ENCODE results near the gene SMAD4.
"Not testable (repeated sequence)": the region's sequence is repeated elsewhere in the genome, so short reads cannot be mapped to it uniquely, and the experiment has no call there.

SMAD4 gene

DNA sequence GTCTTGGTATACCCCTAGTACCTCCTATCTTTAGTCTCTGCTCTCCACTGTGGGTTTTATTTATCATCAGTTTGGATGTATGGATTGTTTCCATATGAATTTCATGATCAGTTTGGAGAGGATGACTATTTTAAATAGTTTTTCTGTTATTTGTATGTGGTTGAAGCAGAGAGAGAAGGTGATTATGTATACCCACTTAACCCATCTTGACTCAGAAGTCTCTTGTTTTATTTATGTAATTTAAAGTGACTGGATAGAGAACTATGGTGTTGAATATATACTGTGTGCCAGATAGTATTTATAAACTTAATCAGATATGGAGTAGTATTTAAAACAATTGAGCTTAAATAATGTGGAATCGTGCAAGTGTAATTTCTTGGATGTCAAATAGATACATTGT is 39.9 kb downstream of the SMAD4 start:
- FAIRE-seq (no peak), DNase-seq (ENCODE audit: low spot score) (no peak)

DNA sequence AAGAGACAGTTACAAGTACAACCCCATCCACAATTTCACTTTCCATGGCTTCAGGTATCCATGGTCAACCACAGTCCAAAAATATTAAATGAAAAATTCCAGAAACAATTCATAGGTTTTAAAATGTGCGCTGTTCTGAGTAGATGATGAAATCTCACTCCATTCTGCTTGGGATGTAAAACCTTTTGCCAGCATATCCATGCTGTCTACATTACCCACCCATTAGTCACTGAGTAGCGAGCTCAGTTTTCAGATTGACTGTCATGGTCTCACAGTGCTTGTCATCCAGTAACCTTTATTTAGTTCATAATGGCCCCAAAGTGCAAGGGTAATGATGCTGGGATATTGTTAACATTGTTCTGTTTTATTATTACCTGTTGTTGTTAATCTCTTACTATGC is 40.5 kb downstream of the SMAD4 start:
- DNase-seq (ENCODE audit: low spot score) (peak; percentile 15), FAIRE-seq (no peak)

DNA sequence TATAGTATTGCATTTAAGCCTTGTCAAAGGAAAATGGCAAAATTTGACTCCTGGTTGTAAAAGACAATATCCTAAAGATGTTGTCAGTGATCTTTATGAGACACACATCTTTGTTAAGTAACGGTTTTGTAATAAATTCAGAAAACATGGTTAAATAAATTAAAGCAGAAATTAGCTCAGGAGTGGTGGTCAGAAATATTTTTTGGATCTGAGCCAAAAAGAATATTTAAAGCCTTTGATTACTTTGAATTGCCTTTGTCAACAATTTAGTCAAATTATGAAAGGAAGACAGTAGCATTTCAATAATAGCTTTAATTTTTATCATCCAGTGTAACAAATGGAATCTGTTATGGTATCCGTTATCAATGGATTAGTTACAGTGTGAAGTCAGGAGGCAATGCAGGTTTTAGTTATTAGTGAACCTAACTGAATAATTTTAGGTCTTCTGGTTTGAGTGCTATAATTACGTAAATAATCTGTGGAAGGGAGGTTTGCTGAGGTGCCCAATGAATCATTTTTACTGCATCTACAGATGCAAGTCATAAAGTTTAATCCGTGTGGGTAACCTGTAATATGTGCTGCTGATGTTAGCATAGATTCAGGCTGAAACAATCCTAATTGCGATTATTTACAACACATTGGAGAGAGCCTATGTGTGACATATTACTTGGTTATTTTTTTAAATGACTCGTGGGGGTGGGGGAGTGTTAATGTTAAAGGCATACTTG is 42.7 kb downstream of the SMAD4 start:
- DNase-seq (ENCODE audit: low spot score): no peak
- FAIRE-seq: no peak

DNA sequence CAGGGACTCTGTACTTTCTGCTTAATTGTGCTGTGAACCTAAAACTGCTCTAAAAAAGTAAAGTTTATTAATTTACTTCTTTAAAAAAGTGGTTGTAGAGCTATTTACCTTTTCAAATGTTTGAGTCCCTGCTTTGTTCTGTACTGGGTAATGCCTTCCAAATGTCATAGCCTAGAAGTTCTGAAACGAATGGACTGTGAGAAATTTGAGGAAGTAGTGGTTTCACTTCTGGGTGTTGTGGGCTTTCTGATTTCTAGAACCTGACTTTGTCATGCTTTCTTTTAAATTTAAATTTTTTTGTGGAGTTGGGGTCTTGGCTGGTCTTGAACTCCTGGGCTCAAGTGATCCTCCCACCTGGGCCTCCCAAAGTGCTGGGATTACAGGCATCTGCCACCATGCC is 44.6 kb downstream of the SMAD4 start:
- DNase-seq (ENCODE audit: low spot score) (no peak), FAIRE-seq (no peak)

DNA sequence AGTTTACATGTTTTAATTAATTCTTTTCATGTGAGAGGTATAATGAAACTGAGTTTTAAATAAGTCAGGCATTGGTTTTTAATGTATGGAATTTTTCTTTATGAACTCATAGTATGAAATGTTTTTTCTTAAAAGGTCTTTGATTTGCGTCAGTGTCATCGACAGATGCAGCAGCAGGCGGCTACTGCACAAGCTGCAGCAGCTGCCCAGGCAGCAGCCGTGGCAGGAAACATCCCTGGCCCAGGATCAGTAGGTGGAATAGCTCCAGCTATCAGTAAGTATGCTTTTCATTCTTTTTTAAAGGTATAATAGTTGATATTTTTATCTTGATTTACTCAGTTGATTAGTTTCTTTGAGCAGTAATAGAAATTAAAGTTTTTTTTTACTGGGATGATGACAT is 46.5 kb downstream of the SMAD4 start:
- DNase-seq (ENCODE audit: low spot score) (no peak), FAIRE-seq (no peak)

DNA sequence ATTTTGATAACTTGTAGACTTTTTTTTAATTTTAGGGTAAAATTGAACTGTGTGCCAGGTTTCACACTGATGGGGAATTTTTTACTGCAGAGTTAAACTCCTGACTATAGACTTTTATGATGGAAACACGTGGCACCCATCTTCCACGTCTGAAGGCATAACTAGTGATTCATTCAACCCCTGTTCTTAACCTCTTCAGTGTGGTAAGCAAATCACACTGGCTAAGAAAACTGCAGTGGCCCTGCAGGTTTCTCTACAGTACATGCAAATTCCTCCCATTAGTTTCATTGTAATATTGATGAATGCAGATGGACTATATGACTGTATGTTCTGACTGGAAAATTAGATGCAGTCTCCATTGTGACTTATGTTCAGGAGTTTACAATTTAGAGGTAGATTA is 47.2 kb downstream of the SMAD4 start:
- FAIRE-seq (no peak), DNase-seq (ENCODE audit: low spot score) (no peak)

DNA sequence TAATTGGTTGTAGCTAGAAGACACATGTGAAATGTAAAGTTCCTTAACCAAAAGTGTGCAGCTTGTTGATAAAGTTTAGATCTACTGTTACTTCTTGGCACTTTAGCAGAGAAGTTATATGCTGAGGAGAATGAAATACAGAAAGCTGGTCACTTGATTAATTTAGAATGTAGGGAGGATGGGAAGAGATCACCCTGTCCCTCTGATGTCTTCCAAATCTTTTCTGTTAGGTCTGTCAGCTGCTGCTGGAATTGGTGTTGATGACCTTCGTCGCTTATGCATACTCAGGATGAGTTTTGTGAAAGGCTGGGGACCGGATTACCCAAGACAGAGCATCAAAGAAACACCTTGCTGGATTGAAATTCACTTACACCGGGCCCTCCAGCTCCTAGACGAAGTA is 48.0 kb downstream of the SMAD4 start:
- no peak for FAIRE-seq
- no peak for DNase-seq (ENCODE audit: low spot score)

DNA sequence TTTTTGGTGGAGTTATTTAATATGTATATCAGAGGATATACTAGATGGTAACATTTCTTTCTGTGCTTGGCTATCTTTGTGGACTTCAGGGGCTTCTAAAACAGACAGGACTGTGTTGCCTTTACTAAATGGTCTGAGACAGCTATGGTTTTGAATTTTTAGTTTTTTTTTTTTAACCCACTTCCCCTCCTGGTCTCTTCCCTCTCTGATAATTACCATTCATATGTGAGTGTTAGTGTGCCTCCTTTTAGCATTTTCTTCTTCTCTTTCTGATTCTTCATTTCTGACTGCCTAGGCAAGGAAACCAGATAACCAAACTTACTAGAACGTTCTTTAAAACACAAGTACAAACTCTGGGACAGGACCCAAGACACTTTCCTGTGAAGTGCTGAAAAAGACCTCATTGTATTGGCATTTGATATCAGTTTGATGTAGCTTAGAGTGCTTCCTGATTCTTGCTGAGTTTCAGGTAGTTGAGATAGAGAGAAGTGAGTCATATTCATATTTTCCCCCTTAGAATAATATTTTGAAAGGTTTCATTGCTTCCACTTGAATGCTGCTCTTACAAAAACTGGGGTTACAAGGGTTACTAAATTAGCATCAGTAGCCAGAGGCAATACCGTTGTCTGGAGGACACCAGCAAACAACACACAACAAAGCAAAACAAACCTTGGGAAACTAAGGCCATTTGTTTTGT is 52.7 kb downstream of the SMAD4 start:
- FAIRE-seq (no peak), DNase-seq (ENCODE audit: low spot score) (no peak)

DNA sequence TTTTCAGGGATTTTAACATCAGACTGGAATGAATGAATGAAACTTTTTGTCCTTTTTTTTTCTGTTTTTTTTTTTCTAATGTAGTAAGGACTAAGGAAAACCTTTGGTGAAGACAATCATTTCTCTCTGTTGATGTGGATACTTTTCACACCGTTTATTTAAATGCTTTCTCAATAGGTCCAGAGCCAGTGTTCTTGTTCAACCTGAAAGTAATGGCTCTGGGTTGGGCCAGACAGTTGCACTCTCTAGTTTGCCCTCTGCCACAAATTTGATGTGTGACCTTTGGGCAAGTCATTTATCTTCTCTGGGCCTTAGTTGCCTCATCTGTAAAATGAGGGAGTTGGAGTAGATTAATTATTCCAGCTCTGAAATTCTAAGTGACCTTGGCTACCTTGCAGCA is 53.4 kb downstream of the SMAD4 start:
- no peak for DNase-seq (ENCODE audit: low spot score)
- no peak for FAIRE-seq

DNA sequence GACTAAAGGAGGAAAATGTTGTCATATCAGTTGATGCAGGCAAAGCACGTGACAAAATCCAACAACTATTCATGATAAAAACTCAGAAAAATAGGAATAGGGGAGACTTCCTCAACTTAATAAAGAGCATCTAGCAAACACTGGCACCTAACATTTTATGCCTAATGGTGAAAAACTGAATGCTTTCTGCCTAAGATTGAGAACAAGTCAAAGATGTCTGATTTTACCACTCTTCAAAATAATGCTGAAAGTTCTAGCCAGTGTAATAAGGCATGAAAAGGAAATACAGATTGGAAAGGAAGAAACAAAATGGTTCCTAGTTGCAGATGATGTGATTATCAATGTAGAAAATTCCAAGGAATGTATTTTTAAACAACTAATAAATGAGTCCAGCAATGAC is 58.4 kb downstream of the SMAD4 start:
- DNase-seq (ENCODE audit: low spot score): no peak
- FAIRE-seq: no peak

DNA sequence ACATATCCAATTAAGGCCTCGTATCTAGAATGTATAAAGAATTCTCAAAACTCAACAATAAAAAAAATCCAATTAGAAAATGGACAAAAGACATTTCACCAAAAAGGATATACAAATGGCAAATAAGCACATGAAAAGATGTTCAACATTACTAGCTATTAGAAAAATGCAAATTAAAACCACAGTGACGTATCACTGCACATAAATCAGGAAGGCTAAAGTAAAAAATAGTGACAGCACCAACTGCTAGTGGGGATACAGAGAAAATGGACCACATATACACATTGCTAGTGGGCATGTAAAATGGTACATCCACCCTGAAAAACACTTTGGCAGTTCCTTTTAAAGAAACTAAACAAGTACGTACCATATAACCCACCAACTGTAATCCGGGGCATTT is 59.7 kb downstream of the SMAD4 start:
- FAIRE-seq (no peak), DNase-seq (ENCODE audit: low spot score) (no peak)

DNA sequence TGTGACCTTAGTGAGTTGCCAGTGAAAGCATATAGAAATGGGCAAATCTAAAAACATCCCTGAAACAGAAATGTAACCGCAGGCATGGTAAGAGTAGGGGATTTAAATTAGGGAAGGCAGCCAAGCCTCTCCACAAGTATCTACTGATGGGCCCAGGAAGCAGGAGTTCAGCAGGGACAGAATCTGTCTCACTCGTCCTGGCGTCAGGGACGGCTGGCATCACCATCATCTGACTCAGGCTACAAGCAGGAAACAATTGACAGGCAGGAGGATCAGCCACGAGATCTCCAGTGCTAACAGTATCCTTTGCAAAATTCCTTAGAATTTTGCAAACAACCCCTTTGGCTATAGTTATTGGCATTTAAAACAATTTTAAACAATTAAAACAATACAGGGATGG is 61.3 kb downstream of the SMAD4 start:
- DNase-seq (ENCODE audit: low spot score) (no peak), FAIRE-seq (no peak)

DNA sequence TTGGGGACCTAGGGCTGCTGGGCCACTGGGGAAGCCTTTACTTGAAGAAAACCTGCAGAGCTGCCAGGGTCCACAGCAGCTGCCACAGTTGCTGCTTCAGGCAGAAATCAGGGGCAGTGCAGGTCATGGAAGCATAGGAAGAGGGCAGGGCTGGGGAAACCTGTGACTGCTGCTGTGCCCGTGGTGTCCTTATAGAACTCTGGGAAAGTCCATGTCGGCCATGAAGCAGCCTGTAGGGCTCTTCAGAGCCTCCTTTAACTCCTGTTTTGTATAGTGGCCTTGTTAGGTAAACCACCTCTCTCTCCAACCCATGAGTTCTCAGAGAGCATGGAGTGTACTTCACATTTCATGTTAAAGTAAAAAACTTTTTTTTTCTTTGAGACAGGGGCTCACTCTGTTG is 62.1 kb downstream of the SMAD4 start:
- DNase-seq (ENCODE audit: low spot score): no peak
- FAIRE-seq: no peak

DNA sequence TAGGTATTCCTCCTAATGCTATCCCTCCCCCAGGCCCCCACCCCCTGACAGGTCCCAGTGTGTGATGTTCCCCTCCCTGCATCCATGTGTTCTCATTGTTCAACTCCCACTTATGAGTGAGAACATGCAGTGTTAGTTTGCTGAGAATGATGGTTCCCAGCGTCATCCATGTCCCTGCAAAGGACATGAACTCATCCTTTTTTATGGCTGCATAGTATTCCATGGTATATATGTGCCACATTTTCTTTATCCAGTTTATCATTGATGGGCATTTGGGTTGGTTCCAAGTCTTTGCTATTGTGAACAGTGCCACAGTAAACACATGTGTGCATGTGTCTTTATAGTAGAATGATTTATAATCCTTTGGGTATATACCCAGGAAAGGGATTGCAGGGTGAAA is 63.0 kb downstream of the SMAD4 start:
- DNase-seq (ENCODE audit: low spot score); FAIRE-seq: not testable (repeated sequence)

DNA sequence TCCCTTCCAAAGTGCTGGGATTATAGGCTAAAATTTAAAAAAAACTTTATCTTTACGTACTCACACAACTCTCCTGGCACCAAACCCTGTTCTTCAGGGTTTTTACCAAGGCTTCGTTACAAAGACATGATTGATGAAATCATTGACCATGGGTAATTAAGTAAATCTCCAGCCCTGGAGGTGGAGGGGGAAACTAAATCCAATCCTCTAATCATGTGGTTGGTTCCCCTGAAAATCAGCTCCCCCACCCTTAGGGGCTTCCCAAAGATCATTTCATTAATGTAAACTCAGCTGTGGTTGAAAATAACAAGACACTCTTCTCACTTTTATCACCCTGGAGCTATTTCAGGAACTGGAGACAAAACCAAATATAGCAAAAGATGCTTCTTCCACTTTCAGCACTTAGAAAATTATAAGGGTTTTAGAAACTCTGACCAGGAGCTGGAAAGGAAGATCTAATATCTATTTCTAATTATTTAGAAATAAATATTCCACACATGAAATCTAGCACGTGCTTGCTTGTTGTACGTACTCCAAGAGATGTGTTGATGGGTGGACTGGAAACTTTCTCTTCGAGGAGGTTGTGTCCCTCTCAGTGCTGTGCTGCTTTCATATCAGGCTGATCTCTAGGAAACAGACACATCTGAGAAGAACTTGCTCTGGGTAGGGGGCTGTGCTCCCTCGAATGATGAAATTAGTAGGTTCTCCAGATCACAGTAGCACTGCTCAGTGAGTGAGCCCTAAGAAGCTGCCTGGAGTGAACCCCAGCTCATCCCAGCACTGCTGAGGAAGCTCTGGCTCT is 67.2 kb downstream of the SMAD4 start:
- no peak for DNase-seq (ENCODE audit: low spot score)

DNA sequence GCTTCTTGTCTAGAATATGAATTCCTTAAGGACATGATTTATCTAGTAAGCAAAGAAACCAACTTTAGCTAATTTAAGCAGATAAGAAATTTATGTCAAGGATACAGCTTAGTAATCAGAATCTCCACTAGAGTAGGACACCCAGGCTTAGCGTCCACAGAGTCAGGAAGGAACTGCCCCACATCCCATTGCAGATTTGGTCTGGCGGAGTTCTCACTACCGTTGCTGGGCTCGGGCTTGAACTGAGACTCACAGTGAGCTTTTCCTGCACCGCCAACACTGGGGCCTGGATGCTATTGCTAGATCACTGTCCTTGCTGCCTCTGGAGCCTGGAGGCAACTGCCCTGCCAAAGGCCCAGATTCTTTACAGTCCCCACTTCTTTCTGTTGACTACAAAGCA is 68.1 kb downstream of the SMAD4 start:
- FAIRE-seq (no peak), DNase-seq (ENCODE audit: low spot score) (no peak)

More for the DNA sequence above, 67.2 kb downstream of the SMAD4 start:
- no peak for FAIRE-seq

DNA sequence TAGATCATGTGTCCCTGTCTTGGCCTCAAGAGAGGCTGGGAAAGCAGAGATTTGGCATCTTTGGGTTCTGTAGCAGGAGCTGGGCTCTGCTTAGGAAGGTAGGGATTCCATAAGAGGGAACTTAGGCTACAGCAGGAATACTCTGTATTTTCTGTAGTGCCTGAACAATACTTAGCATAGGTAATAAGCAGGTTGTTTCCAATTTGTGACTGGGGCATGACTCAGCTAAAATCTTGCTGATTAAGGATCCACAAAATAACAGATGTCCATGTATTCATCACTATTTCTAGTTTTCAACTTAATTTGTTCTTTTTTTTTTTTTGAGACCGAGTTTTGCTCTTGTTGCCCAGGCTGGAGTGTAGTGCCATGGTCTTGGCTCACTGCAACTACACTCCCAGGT is 68.5 kb downstream of the SMAD4 start:
- FAIRE-seq (no peak), DNase-seq (ENCODE audit: low spot score) (no peak)

DNA sequence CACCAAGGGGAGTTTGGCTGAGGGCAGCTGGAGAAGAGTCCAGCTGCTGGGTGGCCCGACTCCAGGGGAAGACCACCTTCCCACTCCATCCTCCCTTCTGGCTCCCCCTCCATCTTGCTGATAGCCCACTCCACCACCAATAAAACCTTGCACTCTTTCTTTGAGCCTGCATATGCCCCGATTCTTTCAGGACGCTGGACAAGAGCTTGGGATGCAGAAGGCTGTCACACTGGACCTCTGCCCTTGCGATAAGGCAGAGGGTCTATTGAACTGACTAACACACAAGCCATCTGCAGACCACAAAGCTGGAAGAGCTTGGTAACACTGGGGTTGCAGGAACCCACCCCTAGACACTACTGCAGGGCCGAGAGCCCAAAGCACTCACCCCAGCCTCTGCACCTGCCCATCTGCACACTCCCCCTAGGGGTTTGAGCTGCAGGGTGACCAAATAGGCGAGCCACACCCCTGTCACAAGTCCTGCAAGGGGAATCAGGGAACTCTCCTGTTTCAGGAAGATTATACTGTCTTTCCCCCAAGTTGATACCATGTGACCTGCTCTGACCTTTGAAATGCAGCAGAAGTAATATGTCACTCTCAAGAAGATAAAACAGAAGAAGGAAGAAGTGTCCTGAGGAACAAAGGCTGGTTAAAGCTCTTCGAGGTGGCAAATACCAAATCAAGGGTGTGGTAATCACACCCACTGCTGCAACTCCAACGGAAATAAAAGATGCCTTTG is 70.5 kb downstream of the SMAD4 start:
- FAIRE-seq (no peak), DNase-seq (ENCODE audit: low spot score) (no peak)

DNA sequence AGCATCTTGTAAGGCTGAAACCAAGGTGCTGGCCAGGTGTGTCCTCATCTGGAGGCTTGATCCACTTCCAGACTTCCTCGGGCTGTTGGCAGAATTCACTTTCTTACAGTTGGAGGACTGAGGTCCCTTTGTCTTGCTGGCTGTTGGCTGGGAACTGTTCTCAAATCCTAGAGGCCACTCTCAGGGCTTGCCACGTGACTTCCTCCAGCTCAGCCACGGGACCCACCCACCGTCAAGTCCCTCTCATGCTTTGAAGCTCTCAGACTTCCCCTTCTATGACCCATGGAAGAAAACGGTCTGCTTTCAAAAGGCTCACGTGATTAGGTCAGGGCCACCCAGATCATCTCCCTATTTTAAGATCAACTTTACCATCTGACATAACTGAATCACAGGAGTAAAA is 77.1 kb downstream of the SMAD4 start:
- no peak for DNase-seq (ENCODE audit: low spot score)
- FAIRE-seq: no peak

DNA sequence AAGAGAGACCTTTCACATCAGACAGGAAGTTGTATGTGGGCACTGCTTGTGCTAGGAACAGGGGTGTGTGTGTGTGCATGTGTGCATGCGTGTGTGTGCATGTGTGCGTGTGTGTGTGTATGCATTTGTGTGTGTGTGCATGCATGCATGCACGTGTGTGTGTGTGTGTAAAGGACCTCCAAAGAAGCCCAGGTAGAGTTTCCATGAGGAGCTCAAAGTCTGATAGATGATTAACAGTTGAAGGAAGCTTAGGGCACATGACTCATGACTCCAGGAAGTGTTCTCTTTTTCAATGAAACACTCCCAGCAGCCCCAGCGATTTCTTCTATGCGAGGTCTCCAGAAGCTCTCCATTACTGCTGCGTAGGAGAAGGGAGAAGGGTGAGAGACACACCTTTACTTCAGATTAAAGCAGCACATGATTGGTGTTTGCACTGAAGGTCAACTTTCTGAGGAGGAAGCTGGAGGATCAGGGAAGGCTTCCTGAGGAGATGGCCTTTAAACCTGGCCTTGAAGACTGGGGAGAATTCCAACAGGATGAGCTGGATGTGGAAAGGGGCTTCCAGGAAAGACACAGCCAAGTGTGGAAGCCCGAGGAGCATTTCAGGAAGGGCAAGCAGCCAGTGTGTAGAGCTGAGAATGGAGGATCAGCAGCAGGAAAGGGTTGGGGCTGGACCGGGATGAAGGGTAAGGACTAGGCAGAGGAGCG is 77.7 kb downstream of the SMAD4 start:
- no peak for FAIRE-seq
- peak; percentile 13 for DNase-seq (ENCODE audit: low spot score)

DNA sequence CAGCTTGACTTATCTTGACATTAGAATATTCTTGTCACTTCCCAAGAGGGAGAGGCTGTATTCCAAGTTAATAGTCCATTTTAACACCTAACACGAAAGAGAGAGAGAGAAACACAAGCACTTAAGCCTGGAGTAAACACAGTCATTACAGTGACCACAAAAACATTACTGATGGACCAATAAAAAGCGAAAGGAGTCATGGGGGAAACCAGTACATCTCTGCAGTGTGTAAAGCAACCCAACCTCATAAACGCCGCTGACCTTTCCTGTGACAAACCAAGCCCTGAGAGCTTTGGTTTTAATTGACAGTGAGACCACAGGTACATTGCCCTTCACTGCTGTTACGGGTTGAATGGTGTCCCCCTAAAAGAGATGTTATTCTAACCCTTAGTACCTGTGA is 78.3 kb downstream of the SMAD4 start:
- FAIRE-seq (no peak), DNase-seq (ENCODE audit: low spot score) (no peak)
